GM21390 (cell line): Measurements from ENCODE around the gene NBEA.
A peak's percentile ranks its signal among the peaks of the same experiment; 100 is the strongest.
"Not testable (repeated sequence)": the region's sequence is repeated elsewhere in the genome, so short reads cannot be mapped to it uniquely, and the experiment has no call there.

Experiments used
- ATAC-seq: cut with Tn5 transposase; IDR thresholded peaks from one replicate; pipeline ENCODE4 v1.9.1; 2021; ENCODE audit not compliant: unreplicated experiment

The NBEA gene

GRCh38 chr13:35630551-35631275 lies 688.6 kb downstream of the NBEA start:
- peak; percentile 90 for ATAC-seq

DNA sequence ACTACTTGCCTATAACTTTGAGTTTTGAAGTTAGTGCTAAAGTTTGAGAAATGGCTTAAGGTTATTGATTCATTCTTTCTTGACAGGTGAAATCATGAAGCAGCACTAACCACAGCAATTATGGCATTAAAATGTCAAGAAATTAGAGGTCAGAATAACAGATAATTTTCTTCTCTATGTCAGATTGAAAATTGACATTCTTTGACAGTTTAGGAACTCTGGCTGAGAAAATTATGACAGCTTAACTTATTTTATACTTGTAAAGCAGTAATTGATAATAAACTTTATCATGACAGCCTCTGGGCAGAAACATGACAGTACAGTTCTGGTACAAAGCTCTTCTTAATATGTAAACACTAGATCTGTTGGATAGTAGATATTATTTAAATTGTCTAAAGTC lies 689.6 kb downstream of the NBEA start:
- no peak for ATAC-seq

DNA sequence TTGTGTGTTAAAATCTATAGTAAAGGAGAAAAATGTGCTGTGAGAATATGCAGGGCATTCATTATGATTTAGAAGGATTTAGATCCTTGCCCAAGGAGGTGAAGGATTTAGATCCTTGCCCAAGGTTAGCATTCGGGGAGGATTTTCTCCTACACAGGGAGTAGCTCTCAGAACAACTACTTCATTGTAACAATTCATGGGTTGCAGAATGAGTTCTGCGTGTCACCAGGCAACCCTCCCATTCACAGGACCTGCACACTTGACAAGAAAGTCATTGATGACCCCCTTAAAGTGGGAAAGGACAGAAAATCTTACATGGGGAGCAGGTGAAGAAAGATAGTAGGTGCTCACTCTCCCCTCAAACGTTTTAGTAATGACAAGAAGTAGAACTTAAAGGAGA lies 701.6 kb downstream of the NBEA start:
- no peak for ATAC-seq

DNA sequence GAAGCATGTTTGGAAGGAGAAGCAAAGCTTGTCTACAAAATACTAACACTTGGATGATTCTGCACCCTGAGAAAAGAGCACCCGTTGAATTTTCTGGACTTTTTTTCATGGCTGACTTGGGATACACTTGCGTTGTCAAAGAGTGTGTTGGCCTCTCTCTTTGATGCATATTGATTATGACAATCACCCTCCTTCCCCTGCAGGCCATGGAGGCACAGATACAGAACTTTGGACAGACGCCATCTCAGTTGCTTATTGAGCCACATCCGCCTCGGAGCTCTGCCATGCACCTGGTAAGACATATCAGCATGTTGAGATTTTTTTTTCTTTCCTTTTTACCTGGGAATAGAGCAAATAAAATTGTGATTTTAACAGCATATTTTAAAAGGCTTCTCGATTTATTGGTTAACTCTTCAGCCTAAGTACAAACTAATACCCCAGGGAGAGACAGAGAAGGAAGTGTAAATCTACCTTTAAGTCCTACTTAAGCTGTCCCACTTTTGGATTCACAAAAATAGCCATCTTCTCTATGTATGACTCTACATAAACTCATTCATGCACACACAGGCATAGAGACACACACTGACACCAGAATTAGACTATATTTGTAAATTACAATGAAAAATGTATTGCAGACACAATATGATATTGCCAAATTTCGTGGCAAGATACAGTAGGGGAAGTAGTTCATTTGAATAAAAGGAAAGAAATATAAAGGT lies 704.1 kb downstream of the NBEA start:
- ATAC-seq, result no peak

GRCh38 chr13:35648201-35648600 lies 706.1 kb downstream of the NBEA start:
- no peak for ATAC-seq

DNA sequence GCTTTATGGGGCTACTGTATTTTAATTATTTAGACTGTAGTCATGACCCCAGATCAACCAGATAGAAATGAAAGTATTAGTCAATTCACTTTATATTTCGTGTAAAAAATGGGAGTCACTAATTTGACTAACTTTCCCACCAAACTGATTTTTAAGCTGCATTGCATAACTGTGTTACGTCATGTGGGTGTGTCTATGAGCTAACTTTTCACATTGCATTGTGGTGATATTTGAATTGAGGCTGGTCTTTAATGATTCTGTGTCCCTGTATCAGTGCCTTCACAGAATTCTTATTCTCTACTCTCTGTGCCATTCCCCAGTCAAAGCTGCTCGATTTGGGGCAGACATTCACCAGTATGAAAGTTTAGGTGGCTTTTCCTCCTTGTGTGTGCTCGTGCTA lies 707.1 kb downstream of the NBEA start:
- ATAC-seq, result no peak

GRCh38 chr13:35659796-35660195 lies 717.7 kb downstream of the NBEA start:
- ATAC-seq, result no peak

- ATAC-seq, result no peak
These were observed 722.7 kb downstream of the NBEA start for GRCh38 chr13:35664747-35665146.

- no peak for ATAC-seq
These were observed 727.3 kb downstream of the NBEA start for GRCh38 chr13:35669321-35669720.

DNA sequence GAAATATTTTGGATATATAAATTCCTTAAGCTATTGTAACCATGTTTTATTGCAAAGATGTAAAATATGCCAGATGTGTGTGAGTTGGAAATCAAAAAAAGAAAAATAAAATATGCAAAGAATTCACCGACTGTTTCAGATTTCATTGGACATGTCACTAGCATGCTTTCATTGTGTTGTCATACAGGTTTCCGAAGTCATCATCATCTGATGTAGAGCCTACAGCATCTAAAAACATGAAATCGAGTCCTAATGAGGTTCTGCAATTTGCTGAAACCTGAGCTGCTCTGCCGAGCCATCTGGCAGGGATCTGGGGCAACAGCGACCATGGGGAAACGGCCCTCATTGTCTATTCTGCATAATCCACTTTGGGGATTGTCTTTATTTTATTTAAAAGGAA lies 730.5 kb downstream of the NBEA start:
- no peak for ATAC-seq

GRCh38 chr13:35675651-35676050 lies 733.6 kb downstream of the NBEA start:
- no peak for ATAC-seq

- ATAC-seq, result not testable (repeated sequence)
These were observed 735.8 kb downstream of the NBEA start for GRCh38 chr13:35677863-35678262.

DNA sequence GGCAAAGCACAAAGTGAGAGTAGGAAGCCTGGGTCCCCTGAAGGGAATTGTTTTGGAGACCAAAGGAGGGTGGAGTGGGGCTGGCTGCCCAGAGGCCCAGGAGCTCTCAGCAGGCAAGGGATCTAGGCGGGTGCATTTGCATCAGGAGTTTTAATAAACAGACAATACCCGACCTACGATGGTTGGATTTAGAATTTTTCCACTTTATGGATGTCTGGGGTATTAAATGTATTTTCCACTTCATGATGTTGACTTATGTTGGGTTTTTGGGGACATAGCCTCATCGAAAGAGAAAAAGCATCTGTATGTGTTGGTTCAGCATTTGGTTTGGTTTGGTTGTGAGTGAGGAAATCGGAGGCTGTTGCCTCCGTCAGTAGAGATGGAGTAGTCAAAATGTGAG lies 739.6 kb downstream of the NBEA start:
- no peak for ATAC-seq

- ATAC-seq, result no peak
These were observed 742.4 kb downstream of the NBEA start for GRCh38 chr13:35684432-35684831.

- no peak for ATAC-seq
These were observed 745.3 kb downstream of the NBEA start for GRCh38 chr13:35687336-35687735.

- ATAC-seq, result no peak
These were observed 748.6 kb downstream of the NBEA start for GRCh38 chr13:35690581-35691207.

DNA sequence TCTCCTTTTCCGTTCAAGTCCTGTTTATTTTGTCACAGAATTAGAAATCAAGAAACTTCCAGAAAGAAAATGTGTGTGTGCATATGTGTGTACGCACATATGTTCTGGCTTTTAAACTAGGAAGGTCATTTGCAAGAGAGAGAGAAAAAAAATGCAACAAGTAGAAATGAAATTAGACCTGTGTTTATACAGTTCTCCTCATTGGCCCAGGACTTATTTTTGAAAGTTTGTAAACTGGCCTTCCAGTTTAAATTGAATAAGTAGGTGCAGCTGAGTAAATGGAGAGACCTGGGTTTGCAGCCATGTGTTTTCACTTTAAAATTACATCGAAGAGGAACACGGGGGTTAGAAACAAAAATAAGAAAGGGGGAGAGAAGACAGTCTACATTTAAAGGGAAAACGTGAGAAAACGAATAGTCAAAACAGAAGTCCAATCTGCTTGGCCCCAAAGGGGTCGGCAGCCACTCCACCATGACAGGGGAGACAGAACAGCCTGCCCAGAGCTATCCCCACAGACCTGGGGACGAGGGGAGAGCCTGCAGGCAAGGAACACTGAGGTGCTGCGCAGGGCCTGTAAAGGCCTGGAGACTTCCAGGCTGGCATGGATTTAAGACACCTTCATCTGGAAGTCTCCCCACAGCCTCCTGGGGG lies 751.2 kb downstream of the NBEA start:
- ATAC-seq, result no peak

DNA sequence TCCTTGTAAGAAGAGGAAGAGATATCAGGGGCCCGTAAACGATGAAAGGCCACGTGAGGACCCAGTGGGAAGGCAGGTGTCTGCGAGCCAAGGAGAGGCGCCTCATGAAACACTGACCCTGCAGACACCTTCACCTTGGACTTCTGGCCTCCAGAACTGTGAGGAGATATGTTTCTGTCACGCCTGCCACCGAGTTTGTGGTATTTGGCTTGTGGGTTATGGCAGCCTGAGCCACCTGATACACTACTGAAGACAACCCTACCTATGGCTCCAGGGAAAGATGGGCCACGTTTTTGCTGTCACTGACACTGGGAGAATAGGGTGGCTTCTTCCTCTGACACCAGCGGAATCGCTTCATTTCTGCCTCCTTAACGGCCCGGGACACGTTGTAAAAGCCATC lies 752.0 kb downstream of the NBEA start:
- ATAC-seq, result no peak

DNA sequence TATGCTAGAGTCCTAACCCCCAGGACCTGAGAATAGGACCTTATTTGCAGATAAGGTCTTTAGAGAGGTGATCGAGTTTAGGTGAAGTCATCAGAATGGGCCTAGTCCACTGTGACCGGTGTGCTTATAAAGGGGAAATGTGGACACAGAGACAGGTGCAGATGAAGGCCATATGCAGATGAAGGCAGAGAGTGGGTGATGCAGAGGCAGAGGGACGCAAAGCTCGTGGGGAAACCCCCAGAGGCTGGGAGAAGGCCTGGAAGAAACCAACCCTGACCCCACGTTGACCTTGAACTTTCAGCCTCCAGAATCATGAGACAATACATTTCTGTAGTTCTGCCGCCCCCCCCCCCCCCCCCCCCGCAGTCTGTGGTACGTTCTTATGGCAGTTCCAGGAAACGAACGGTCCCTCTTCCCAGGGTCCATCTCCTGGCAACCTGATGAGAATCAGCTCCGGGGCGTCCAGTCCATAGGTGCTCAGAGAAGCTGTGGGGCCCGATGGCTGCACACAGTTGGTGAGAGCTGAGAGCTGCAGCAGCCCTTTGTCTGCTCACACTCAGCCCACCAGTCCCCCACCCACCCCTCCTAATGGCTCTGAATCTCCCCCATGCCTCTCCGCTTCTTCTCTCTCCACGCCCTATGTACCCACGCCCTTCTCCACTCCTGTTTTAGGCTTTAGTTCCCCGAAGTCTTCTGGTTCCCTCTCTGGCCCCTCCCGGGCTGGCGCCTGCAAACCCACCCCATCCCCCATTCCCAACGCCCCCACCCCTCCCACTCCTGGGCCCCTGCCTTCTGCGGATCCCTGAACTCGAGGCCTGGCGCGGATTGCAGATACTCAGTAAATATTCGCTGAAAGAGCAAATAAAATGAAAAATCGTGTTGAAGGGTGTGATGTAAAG lies 752.7 kb downstream of the NBEA start:
- ATAC-seq, result no peak

- ATAC-seq, result no peak
These were observed 753.3 kb downstream of the NBEA start for GRCh38 chr13:35695448-35695770.

DNA sequence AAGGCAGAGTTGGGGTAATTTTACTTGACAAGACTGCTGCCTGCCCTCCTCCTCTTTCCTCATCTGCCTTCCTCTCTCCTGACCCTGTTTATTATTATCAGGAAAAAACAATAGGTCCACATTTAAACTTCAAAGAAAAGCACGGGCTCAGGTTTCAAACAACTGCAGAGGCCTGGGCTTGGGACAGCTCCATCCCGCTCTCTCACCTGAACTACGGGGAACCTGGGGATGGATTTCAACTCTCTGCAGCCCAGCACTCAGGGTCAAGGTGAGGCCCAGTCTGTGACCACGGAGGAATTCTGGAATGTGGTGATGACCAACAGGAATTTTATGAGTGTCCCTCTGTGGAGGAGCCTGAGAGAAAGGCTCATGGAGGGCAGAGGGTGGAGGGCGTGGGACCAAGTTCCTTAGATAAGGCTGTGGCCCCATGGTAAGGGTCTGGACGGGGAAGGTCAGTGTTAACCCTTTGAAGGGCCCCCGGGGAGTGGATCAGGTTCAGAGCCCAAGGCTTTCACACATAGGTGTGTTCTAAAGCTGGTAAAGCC lies 755.2 kb downstream of the NBEA start:
- no peak for ATAC-seq
